Progenitor cell of endocrine pancreas (in vitro differentiated cells): ENCODE measurements around the gene DISP3. TPM values are rescaled to one million over a fixed set of nuclear protein-coding genes. Genes with fewer than 3 reads are reported as not detected.

Experiments used
- DNase-seq: peaks from one replicate; pipeline ENCODE4 v3.0.0; 2021; ENCODE audit warnings: low spot score; ENCODE audit not compliant: unreplicated experiment
- H3K27ac Mint-ChIP-seq: 2 replicates; pipeline ENCODE4 v1.8.0; 2021; ENCODE audit warnings: mild to moderate bottlenecking, moderate library complexity, mixed read lengths
- H3K27me3 Mint-ChIP-seq: 2 replicates; pipeline ENCODE4 v1.8.0; 2021; ENCODE audit warnings: mixed read lengths
- H3K36me3 Mint-ChIP-seq: 2 replicates; pipeline ENCODE4 v1.8.0; 2022; ENCODE audit warnings: mixed read lengths; ENCODE audit not compliant: insufficient read depth
- H3K4me1 Mint-ChIP-seq: 2 replicates; pipeline ENCODE4 v1.8.0; 2021; ENCODE audit warnings: low read depth, mixed read lengths
- H3K4me3 Mint-ChIP-seq: 2 replicates; pipeline ENCODE4 v1.8.0; 2021; ENCODE audit warnings: low read depth, mild to moderate bottlenecking, moderate library complexity, mixed read lengths
- H3K9me3 Mint-ChIP-seq: 2 replicates; pipeline ENCODE4 v1.8.0; 2021; ENCODE audit warnings: low read depth, mixed read lengths
- CTCF ChIP-seq: fragments of 200-600 bp; sonication (generic); IDR thresholded peaks from one replicate; pipeline ENCODE4 v1.5.0; 2021; ENCODE audit warnings: antibody characterized with exemption, mild to moderate bottlenecking; ENCODE audit not compliant: unreplicated experiment
- total RNA-seq: library from RNA; stranded (reverse); gene quantifications from 2 replicates; pipeline ENCODE4 v1.2.1, GENCODE V29; 2021

The DISP3 gene
- total RNA-seq, 1 donor from 2014 or later = 5.4 TPM

- DNase-seq = no peak
- no peaks in the 10 kb centered on the region for H3K36me3 Mint-ChIP-seq
- no peaks in the 10 kb centered on the region for H3K4me1 Mint-ChIP-seq
- no peak overlapping the region for H3K27ac Mint-ChIP-seq
- H3K4me3 Mint-ChIP-seq = no peak overlapping the region
- TF ChIP-seq CTCF = no peak
- H3K27me3 Mint-ChIP-seq = peaks cover 4% of the 10 kb centered on the region
- H3K9me3 Mint-ChIP-seq = no peaks in the 10 kb centered on the region
These were observed 15.2 kb downstream of the DISP3 start for GRCh38 chr1:11493972-11494655.

- Mint-ChIP-seq H3K9me3 (no peaks in the 10 kb centered on the region), H3K4me1 (no peaks in the 10 kb centered on the region), H3K27me3 (no peaks in the 10 kb centered on the region), H3K27ac (no peak overlapping the region), H3K4me3 (no peak overlapping the region), H3K36me3 (no peaks in the 10 kb centered on the region)
- no peak for TF ChIP-seq CTCF
- DNase-seq = no peak
These were observed 15.8 kb downstream of the DISP3 start for GRCh38 chr1:11494771-11495170.

GRCh38 chr1:11495579-11495978, 16.6 kb downstream of the DISP3 start:
- H3K27me3 Mint-ChIP-seq = no peaks in the 10 kb centered on the region
- H3K9me3 Mint-ChIP-seq = no peaks in the 10 kb centered on the region
- no peak for DNase-seq
- no peak overlapping the region for H3K4me3 Mint-ChIP-seq
- no peak for TF ChIP-seq CTCF
- H3K36me3 Mint-ChIP-seq = no peaks in the 10 kb centered on the region
- H3K4me1 Mint-ChIP-seq = no peaks in the 10 kb centered on the region
- peak overlapping the region; percentile 49 for H3K27ac Mint-ChIP-seq

GRCh38 chr1:11496551-11497080, 17.7 kb downstream of the DISP3 start:
- H3K4me1 Mint-ChIP-seq = no peaks in the 10 kb centered on the region
- DNase-seq = no peak
- no peaks in the 10 kb centered on the region for H3K36me3 Mint-ChIP-seq
- no peaks in the 10 kb centered on the region for H3K27me3 Mint-ChIP-seq
- H3K27ac Mint-ChIP-seq = no peak overlapping the region
- no peaks in the 10 kb centered on the region for H3K9me3 Mint-ChIP-seq
- no peak for TF ChIP-seq CTCF
- no peak overlapping the region for H3K4me3 Mint-ChIP-seq

- H3K27ac Mint-ChIP-seq = no peak overlapping the region
- no peak overlapping the region for H3K4me3 Mint-ChIP-seq
- no peak for DNase-seq
- no peaks in the 10 kb centered on the region for H3K27me3 Mint-ChIP-seq
- H3K36me3 Mint-ChIP-seq = peaks cover 6% of the 10 kb centered on the region
- no peak for TF ChIP-seq CTCF
- H3K9me3 Mint-ChIP-seq = peaks cover 8% of the 10 kb centered on the region
- H3K4me1 Mint-ChIP-seq = no peaks in the 10 kb centered on the region
These were observed 20.1 kb downstream of the DISP3 start for GRCh38 chr1:11498956-11499594.
